Neural progenitor cell (in vitro differentiated cells): ENCODE results near the gene GAL3ST3. TPM values are rescaled to one million over a fixed set of nuclear protein-coding genes. Genes with fewer than 3 reads are reported as not detected.

ENCODE experiments used
- DNase-seq: peaks from one replicate; pipeline ENCODE4 v3.0.0-alpha.2; 2016; ENCODE audit warnings: low spot score
- H2AFZ ChIP-seq: fragments of 200-600 bp; sonication (generic); replicated peaks from 2 replicates; pipeline ENCODE4 v1.6.1; 2016; ENCODE audit warnings: antibody characterized with exemption
- H3F3A ChIP-seq: fragments of 200-600 bp; sonication (generic); 2 replicates; pipeline ENCODE4 v1.6.1; 2016; ENCODE audit warnings: antibody characterized with exemption, low read depth
- H3K27ac ChIP-seq: fragments of 200-600 bp; sonication (generic); 2 replicates; pipeline ENCODE4 v1.5.1; 2016; ENCODE audit warnings: mild to moderate bottlenecking
- H3K27me3 ChIP-seq: fragments of 200-600 bp; sonication (generic); 2 replicates; pipeline ENCODE4 v1.6.1; 2016; ENCODE audit warnings: mild to moderate bottlenecking, moderate library complexity
- H3K36me3 ChIP-seq: fragments of 200-600 bp; sonication (generic); 2 replicates; pipeline ENCODE4 v1.5.1; 2016
- H3K4me1 ChIP-seq: fragments of 200-600 bp; sonication (generic); 2 replicates; pipeline ENCODE4 v1.6.1; 2016; ENCODE audit warnings: mixed run types
- H3K4me2 ChIP-seq: fragments of 200-600 bp; sonication (generic); 2 replicates; pipeline ENCODE4 v1.6.1; 2016
- H3K4me3 ChIP-seq: fragments of 200-600 bp; sonication (generic); 2 replicates; pipeline ENCODE4 v1.5.1; 2016
- H3K79me2 ChIP-seq: fragments of 200-600 bp; sonication (generic); 2 replicates; pipeline ENCODE4 v1.6.1; 2016; ENCODE audit warnings: low read depth
- H3K9ac ChIP-seq: fragments of 200-600 bp; sonication (generic); 2 replicates; pipeline ENCODE4 v1.6.1; 2016
- H3K9me3 ChIP-seq: fragments of 200-600 bp; sonication (generic); 2 replicates; pipeline ENCODE4 v1.5.1; 2016; ENCODE audit warnings: low read depth
- H4K20me1 ChIP-seq: fragments of 200-600 bp; sonication (generic); 2 replicates; pipeline ENCODE4 v1.6.1; 2016; ENCODE audit warnings: low read depth
- H3K27ac Mint-ChIP-seq: 3 replicates; pipeline ENCODE4 v1.8.0; 2021; ENCODE audit warnings: mixed read lengths
- H3K27me3 Mint-ChIP-seq: 2 replicates; pipeline ENCODE4 v1.8.0; 2022; ENCODE audit warnings: low read depth, mild to moderate bottlenecking, inconsistent platforms, moderate library complexity, mixed read lengths; ENCODE audit not compliant: insufficient read depth
- H3K36me3 Mint-ChIP-seq: 3 replicates; pipeline ENCODE4 v1.8.0; 2021; ENCODE audit warnings: mixed read lengths
- H3K4me1 Mint-ChIP-seq: 3 replicates; pipeline ENCODE4 v1.8.0; 2021; ENCODE audit warnings: mixed read lengths
- H3K4me3 Mint-ChIP-seq: 3 replicates; pipeline ENCODE4 v1.8.0; 2021; ENCODE audit warnings: mild to moderate bottlenecking, moderate library complexity, mixed read lengths
- H3K9me3 Mint-ChIP-seq: 3 replicates; pipeline ENCODE4 v1.8.0; 2020; ENCODE audit warnings: mixed read lengths
- EZH2 ChIP-seq: fragments of 200-600 bp; sonication (generic); IDR thresholded peaks from 2 replicates; pipeline ENCODE4 v1.6.1; 2017; ENCODE audit warnings: antibody characterized with exemption, mild to moderate bottlenecking, moderate library complexity
- EZH2phosphoT487 ChIP-seq: fragments of 200-600 bp; sonication (generic); IDR thresholded peaks from 2 replicates; pipeline ENCODE4 v1.6.1; 2017; ENCODE audit warnings: antibody characterized with exemption
- total RNA-seq: library from RNA; depleted of rRNA; stranded (reverse); fragments of >200 nt; gene quantifications from 2 replicates; pipeline ENCODE4 v1.2.3, GENCODE V29; 2015; ENCODE audit warnings: low replicate concordance
- TF ChIP-seq, protein P1 (sequence below): fragments of 200-600 bp; sonication (generic); IDR thresholded peaks from 2 replicates; pipeline ENCODE4 v1.5.1; 2017; ENCODE audit warnings: antibody characterized with exemption, mild to moderate bottlenecking

Gene GAL3ST3
- total RNA-seq, 1 donor from 2014 or later: 8.5 TPM

DNA sequence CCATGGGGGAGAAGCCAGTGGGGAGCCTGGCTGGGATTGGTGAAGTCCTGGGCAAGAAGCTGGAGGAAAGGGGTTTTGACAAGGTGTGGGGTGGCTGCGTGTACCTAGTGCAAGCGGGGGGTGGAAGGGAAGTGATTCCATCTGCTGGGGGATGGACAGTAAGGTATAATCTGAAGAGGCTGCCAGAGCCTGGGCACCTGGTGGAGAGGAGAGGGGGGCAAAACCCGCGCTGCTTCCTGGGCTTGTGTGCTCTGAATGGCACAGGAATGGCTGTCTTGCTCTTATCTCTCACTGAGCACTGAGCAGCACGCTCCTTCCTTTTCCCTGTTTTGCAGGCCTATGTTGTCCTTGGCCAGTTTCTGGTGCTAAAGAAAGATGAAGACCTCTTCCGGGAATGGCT lies 45.7 kb downstream of the GAL3ST3 start:
- Histone ChIP-seq H4K20me1 (peaks cover 6% of the 10 kb centered on the region), H3K4me3 (peak overlapping the region; percentile 80), H3K36me3 (peaks cover 4% of the 10 kb centered on the region), H3K9me3 (no peaks in the 10 kb centered on the region), H3K79me2 (peaks cover 38% of the 10 kb centered on the region), H3K4me2 (peak overlapping the region; percentile 83), H2AFZ (no peak overlapping the region), H3K4me1 (peaks cover 15% of the 10 kb centered on the region), H3K27ac (no peak overlapping the region), H3K27me3 (no peaks in the 10 kb centered on the region), H3F3A (peaks cover 34% of the 10 kb centered on the region), H3K9ac (peak overlapping the region; percentile 86)
- TF ChIP-seq EZH2phosphoT487: no peak
- TF ChIP-seq EZH2: no peak
- TF ChIP-seq, protein P1, sequence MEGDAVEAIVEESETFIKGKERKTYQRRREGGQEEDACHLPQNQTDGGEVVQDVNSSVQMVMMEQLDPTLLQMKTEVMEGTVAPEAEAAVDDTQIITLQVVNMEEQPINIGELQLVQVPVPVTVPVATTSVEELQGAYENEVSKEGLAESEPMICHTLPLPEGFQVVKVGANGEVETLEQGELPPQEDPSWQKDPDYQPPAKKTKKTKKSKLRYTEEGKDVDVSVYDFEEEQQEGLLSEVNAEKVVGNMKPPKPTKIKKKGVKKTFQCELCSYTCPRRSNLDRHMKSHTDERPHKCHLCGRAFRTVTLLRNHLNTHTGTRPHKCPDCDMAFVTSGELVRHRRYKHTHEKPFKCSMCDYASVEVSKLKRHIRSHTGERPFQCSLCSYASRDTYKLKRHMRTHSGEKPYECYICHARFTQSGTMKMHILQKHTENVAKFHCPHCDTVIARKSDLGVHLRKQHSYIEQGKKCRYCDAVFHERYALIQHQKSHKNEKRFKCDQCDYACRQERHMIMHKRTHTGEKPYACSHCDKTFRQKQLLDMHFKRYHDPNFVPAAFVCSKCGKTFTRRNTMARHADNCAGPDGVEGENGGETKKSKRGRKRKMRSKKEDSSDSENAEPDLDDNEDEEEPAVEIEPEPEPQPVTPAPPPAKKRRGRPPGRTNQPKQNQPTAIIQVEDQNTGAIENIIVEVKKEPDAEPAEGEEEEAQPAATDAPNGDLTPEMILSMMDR: no peak
- H3K4me3 Mint-ChIP-seq: peak overlapping the region; percentile 100
- H3K27me3 Mint-ChIP-seq: peaks cover 14% of the 10 kb centered on the region
- H3K9me3 Mint-ChIP-seq: no peaks in the 10 kb centered on the region
- peak overlapping the region; percentile 79 for H3K27ac Mint-ChIP-seq
- peaks cover 30% of the 10 kb centered on the region for H3K4me1 Mint-ChIP-seq
- H3K36me3 Mint-ChIP-seq: peaks cover 22% of the 10 kb centered on the region
- no peak for DNase-seq

DNA sequence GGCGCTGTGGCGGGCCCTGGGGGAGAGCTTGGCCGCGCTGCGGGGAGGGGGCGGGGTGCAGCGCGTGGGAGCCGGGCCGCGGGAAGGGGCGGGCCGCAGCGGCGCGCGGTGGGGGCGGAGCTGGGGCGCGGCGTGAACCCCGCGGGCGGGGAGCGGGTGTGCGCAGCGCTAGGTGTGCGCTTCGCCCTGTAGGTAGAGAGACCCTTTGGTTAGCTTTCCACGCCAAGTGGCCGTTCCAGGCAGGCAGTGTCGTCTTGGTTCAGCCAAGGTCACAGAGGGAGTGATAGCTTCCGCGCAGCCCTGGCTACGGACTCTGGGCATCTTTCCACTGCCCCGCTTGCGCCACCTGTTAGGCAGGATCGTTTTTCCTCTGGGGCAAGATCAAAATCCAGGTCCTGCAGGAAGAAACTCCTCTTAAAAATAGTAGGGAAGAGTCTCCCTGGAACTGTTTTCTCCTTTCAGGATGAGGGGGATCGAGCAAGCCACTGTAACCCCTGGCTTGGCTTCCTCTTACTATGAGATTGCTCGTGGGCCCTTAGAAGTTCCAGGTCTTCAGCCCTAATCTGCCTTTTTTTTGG lies 46.2 kb downstream of the GAL3ST3 start:
- H3F3A ChIP-seq: peaks cover 34% of the 10 kb centered on the region
- peak overlapping the region; percentile 86 for H3K9ac ChIP-seq
- H3K4me1 Mint-ChIP-seq: peaks cover 26% of the 10 kb centered on the region
- peak overlapping the region; percentile 83 for H3K4me2 ChIP-seq
- peak overlapping the region; percentile 100 for H3K27ac ChIP-seq
- no peak for DNase-seq
- peaks cover 6% of the 10 kb centered on the region for H4K20me1 ChIP-seq
- peaks cover 15% of the 10 kb centered on the region for H3K4me1 ChIP-seq
- H3K4me3 Mint-ChIP-seq: peak overlapping the region; percentile 100
- H3K9me3 Mint-ChIP-seq: no peaks in the 10 kb centered on the region
- H3K36me3 ChIP-seq: peaks cover 4% of the 10 kb centered on the region
- peak overlapping the region; percentile 80 for H3K4me3 ChIP-seq
- TF ChIP-seq EZH2phosphoT487 (no peak), EZH2 (no peak)
- TF ChIP-seq, protein P1: no peak
- peaks cover 25% of the 10 kb centered on the region for H3K36me3 Mint-ChIP-seq
- peak overlapping the region; percentile 79 for H3K27ac Mint-ChIP-seq
- H3K79me2 ChIP-seq: peaks cover 38% of the 10 kb centered on the region
- H3K9me3 ChIP-seq: no peaks in the 10 kb centered on the region
- peaks cover 10% of the 10 kb centered on the region for H3K27me3 Mint-ChIP-seq
- peak overlapping the region; percentile 100 for H2AFZ ChIP-seq
- H3K27me3 ChIP-seq: no peaks in the 10 kb centered on the region

DNA sequence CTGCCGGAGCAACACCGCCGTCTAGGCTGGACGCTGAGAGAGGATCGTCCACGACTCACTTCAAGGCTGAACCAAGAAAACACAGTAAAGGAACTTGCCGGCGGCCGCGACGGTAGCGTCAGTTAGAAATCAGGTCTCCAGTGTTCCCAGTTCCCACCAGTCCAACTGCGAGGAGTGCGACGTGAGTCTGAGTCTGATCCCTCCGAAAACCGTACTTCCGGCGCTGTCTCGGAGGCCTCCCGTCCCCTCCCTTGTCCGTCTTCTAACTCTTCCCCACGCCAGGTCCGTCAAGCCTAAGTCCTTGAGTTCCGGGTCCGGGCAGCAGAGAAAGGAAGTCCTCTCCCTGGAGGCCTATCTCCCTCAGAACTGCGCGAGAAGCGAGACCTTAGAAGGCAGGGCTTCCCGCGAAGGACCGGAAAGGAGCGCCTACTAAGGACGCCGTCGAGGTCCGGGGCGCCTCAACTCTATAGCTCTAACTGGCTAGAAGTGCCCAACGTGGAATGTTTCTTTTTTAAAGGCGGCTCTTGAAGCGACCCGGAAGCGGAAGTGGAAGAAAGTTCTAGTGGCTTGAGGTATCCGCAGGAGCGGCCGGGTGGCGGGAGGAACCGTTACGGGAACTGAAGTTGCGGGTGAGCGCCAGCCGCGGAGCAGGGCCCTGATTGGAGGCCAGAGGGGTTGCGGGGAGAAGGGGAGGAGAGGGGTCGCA lies 46.9 kb downstream of the GAL3ST3 start, which contains the start of the genes BANF1 and EIF1AD:
BANF1 (plus strand) TSS at position 562 of the 706 bp plus-strand sequence. CDS start 748 bp downstream, outside the sequence.
EIF1AD (minus strand) TSS at position 216 of the 706 bp plus-strand sequence. CDS start 1,768 bp downstream, outside the sequence.
- H3K4me2 ChIP-seq: peak within 1 kb of the TSS; percentile 83
- peak within 1 kb of the TSS; percentile 100 for H3K4me3 Mint-ChIP-seq
- TF ChIP-seq, protein P1: no peak
- TF ChIP-seq EZH2phosphoT487: no peak
- no peak for TF ChIP-seq EZH2
- peaks cover 6% of the 10 kb centered on the region for H4K20me1 ChIP-seq
- peak within 1 kb of the TSS; percentile 100 for H2AFZ ChIP-seq
- peaks cover 30% of the 10 kb centered on the region for H3K36me3 Mint-ChIP-seq
- H3K9ac ChIP-seq: peak within 1 kb of the TSS; percentile 86
- H3K36me3 ChIP-seq: peaks cover 4% of the 10 kb centered on the region
- no peaks in the 10 kb centered on the region for H3K9me3 ChIP-seq
- H3K4me1 Mint-ChIP-seq: peaks cover 26% of the 10 kb centered on the region
- H3K9me3 Mint-ChIP-seq: no peaks in the 10 kb centered on the region
- peaks cover 38% of the 10 kb centered on the region for H3K79me2 ChIP-seq
- H3K4me3 ChIP-seq: peak within 1 kb of the TSS; percentile 80
- H3K27me3 ChIP-seq: no peaks in the 10 kb centered on the region
- peaks cover 9% of the 10 kb centered on the region for H3K4me1 ChIP-seq
- H3K27ac Mint-ChIP-seq: peak within 1 kb of the TSS; percentile 100
- peak; percentile 96 for DNase-seq
- H3K27me3 Mint-ChIP-seq: peaks cover 10% of the 10 kb centered on the region
- peaks cover 34% of the 10 kb centered on the region for H3F3A ChIP-seq
- peak within 1 kb of the TSS; percentile 100 for H3K27ac ChIP-seq
